LNCAP (cell line): Measurements from ENCODE around the gene SNTN.

Experiments
- TF ChIP-seq, protein P1 (sequence below): fragments of 450-650 bp; IDR thresholded peaks from 2 replicates; pipeline ENCODE4 v1.5.1; 2017; ENCODE audit warnings: mild to moderate bottlenecking

SNTN gene

DNA sequence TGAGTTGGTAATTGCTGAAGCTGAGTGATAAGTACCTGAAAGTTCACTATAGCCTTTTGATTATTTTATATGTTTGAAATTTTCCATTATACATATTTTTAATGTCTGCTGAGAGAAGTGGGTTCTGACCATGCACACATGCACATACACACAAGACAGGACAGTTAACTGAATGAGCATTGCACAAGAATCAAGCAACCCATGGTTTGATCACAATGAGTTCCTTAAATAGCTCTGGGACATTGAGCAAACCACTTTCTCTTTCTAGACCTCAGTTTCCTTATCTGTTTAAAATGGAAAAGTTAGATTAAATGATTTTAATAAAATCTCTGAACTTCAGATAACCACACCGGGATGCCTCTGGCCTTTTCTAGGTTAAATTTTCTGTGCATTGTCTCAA, 26.7 kb downstream of the SNTN start:
- TF ChIP-seq, protein P1, sequence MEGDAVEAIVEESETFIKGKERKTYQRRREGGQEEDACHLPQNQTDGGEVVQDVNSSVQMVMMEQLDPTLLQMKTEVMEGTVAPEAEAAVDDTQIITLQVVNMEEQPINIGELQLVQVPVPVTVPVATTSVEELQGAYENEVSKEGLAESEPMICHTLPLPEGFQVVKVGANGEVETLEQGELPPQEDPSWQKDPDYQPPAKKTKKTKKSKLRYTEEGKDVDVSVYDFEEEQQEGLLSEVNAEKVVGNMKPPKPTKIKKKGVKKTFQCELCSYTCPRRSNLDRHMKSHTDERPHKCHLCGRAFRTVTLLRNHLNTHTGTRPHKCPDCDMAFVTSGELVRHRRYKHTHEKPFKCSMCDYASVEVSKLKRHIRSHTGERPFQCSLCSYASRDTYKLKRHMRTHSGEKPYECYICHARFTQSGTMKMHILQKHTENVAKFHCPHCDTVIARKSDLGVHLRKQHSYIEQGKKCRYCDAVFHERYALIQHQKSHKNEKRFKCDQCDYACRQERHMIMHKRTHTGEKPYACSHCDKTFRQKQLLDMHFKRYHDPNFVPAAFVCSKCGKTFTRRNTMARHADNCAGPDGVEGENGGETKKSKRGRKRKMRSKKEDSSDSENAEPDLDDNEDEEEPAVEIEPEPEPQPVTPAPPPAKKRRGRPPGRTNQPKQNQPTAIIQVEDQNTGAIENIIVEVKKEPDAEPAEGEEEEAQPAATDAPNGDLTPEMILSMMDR: no peak

DNA sequence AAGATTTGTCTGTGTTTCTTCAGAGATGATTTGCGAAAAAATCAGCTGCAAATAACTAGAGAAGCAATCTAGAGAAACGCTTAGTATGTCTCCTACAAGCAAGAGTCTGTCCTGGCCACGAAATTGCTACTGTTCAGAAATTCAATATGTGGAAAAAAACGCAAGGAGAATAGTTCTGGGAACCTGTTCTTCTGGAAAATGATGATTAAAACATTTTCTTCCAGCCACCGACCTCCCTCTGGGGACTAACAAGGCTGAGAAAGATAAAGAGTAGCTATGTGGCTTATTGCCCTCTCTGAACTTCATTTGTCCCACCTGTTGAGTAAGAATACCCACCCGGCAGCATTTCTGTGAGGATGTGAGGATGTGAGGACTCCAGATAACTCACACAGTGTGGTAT, 31.6 kb downstream of the SNTN start:
- TF ChIP-seq, protein P1: no peak

DNA sequence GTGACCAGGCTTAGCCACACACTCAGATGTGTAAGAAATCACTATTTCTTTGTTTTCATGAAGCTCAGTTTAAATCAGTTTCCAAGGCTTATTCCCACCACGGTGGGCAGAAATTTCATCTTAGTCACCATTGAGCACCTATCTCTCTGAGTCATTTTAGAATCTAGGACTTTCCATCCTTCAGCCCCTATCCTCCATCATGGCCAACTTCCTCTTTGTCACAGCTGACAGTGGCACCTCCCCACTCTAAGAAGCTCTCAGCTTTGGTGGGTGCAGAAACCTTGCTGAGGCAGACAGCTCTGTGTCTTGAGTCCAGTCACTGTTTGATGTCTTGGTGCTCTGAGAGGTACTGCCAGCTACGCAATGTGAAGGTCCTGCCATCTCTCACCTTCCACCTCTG, 32.9 kb downstream of the SNTN start:
- TF ChIP-seq, protein P1: no peak

DNA sequence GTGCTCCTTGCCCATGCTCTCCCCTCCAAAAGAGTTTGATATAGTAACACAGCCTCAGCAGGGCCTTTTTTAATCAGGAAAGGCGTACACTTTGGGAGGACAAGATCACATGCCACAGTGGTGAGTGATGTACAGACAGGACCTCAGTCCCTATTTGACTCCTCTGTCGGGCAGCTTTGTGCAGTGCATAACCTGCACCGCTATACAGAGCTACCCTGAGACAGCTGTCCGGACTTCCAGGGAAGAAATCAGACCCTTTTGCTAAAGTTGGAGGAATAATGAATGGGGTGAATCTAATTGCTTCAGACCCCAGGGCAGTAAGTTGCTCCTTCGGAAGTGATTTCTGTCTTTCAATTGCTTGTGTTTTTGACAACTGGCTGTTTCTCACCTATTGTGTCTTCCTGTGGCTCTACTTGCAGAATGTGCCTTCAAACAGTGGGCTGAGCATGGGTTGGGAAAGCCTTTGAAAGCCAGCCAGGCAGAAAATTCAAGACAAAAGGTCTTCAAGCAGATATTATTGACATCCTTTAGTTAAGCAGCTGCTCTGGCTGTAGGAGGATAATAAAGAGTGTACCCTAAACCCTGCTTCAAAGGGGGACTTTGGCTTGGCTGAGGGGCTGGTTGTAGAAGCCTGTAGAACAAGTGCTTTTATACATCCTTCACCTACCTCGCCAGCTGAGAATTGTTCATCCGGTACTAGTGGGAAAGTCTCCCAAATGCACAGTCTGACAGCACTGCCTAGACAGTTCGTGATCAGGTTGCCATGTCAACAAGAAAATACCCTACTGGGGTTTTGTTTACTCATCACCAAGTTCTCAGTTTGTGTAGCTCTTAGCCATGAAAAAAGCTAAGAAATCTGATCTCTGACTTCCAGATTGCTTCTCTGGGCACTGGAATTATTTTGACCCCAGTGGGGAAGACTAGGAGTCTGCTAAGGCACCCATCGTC, 35.1 kb downstream of the SNTN start:
- TF ChIP-seq, protein P1: no peak

DNA sequence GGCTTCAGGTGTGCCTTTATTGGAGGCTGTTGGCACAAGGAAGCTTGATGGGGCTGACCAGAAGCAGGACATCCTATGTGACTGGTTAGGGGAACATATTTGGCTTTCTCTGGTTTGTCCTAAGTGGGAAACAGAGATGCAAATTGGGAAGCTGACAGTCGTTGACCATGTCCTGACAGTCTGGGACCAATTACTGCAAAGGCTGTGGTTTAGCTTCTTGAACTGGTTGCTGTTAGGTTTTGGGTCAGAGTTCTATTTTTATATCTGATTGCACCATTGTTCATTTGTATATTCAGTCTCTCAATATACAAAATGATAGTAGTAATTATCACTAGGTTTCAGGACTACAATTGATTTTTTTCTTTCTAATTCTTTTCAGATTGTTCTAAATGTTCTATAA, 36.8 kb downstream of the SNTN start:
- TF ChIP-seq, protein P1: no peak

DNA sequence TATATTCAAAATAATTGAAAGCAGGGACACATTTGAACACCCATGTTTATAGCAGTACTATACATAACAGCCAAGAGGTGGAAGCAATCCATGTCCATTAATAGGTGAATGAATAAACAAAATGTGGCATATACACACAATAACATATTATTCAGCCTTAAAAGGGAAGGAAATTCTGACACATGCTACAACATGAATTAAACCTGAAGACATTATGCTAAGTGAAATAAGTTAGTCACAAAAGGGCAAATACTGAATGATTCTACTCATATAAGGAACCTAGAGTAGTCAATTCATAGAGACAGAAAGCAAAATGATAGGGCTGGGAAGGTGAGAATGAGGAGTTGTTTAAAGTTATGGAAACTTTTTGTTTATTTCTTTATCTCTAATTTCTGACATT, 40.9 kb downstream of the SNTN start:
- TF ChIP-seq, protein P1: no peak

DNA sequence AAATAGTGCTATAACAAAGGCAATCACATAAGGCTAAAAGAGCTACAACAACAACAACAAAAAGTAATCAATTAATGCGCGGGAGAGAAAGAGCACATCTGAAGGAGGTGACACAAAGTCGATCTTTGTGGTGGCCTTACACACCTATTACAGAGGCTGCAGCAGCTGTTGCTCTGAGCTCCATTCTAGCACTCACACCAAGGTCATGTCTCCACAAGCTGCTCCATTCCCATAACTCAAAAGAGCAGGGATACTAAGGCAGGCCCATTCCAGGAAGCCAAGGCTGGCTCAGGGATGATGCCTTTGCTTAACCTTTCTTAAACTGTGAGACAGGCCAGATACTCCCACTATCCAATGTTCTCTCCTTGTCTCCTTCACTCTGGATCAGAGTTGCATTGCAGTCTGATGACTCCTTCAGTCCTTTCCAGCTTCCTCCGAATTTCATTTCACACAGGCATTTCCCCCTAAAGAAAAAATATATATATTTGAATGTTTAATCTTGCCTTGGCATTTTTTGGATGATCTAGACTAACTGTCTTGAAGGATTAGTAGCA, 52.7 kb downstream of the SNTN start:
- TF ChIP-seq, protein P1: no peak
